Hepatocyte (in vitro differentiated cells): ENCODE measurements around the gene IQGAP2.

Source experiments
- EZH2 ChIP-seq: fragments of 200-600 bp; sonication (generic); IDR thresholded peaks from 2 replicates; pipeline ENCODE4 v1.6.1; 2016; ENCODE audit warnings: antibody characterized with exemption, mild to moderate bottlenecking, borderline replicate concordance
- TF ChIP-seq, protein P1 (sequence below): fragments of 200-600 bp; sonication (generic); IDR thresholded peaks from 2 replicates; pipeline ENCODE4 v1.5.1; 2016; ENCODE audit warnings: antibody characterized with exemption, mild to moderate bottlenecking; ENCODE audit not compliant: poor library complexity

DNA sequence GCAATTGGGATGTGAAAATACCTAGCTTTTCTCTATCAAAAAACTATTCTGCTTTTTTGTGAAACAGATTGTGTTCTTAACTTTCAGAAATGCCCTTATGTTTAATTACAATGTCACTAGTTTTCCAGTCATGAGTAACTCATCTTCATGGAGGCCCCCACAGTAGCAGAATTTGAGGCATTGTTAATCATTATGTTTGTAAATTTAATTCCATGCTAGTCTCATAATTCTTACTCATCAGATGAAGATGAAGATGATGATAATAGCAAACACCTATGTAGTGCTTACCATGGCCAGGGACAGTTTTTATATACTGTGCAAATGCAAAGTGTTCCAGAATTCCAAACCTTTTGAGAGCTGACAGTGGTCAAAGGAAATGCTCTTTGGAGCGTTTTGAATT lies 285.1 kb downstream of the IQGAP2 start:
- TF ChIP-seq, protein P1, sequence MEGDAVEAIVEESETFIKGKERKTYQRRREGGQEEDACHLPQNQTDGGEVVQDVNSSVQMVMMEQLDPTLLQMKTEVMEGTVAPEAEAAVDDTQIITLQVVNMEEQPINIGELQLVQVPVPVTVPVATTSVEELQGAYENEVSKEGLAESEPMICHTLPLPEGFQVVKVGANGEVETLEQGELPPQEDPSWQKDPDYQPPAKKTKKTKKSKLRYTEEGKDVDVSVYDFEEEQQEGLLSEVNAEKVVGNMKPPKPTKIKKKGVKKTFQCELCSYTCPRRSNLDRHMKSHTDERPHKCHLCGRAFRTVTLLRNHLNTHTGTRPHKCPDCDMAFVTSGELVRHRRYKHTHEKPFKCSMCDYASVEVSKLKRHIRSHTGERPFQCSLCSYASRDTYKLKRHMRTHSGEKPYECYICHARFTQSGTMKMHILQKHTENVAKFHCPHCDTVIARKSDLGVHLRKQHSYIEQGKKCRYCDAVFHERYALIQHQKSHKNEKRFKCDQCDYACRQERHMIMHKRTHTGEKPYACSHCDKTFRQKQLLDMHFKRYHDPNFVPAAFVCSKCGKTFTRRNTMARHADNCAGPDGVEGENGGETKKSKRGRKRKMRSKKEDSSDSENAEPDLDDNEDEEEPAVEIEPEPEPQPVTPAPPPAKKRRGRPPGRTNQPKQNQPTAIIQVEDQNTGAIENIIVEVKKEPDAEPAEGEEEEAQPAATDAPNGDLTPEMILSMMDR = no peak
- no peak for TF ChIP-seq EZH2
